GM19328 (cell line): ENCODE data around the gene C4orf50.

Source experiments
- ATAC-seq: cut with Tn5 transposase; IDR thresholded peaks from one replicate; pipeline ENCODE4 v1.9.1; 2021; ENCODE audit warnings: mild to moderate bottlenecking, moderate library complexity; ENCODE audit not compliant: unreplicated experiment

Gene C4orf50

DNA sequence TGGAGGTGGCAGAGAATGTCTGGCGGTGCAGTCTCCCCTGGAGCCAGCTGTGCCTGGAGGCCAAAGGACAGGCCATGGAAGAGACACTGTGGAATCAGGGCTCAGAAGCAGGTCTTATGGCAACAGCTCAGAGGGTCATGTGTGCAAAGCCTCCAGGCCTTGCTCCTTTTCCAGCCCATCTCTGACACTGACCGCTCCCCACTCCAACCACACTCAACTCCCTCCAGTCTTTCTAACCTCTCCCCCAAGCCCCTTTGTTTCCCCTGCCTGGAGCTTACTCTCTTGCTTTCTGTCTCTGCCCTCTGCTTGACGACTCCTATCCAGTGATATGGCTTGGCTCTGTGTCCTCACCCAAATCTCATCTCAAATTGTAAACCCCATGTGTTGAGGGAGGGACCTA is 91.1 kb downstream of the C4orf50 start:
- ATAC-seq, result no peak

DNA sequence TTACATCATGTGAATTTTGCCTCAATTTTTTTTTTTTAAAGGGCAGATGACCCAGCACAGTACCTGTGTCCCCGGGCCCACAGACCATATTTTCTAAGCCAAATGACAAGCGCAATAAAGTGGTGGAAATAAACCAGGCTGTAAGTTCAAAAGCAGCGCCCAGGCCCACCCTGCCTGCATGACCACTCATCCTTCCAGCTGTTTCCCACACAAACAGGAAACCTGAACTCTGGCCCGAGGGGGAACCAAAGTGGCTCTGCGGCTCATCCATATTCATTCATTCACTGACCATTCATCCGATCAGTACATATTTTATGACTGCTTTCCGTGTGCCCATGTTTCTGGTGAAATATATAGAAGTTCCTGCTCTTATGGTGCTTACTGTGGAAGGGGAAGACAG is 91.6 kb downstream of the C4orf50 start:
- ATAC-seq, result no peak

DNA sequence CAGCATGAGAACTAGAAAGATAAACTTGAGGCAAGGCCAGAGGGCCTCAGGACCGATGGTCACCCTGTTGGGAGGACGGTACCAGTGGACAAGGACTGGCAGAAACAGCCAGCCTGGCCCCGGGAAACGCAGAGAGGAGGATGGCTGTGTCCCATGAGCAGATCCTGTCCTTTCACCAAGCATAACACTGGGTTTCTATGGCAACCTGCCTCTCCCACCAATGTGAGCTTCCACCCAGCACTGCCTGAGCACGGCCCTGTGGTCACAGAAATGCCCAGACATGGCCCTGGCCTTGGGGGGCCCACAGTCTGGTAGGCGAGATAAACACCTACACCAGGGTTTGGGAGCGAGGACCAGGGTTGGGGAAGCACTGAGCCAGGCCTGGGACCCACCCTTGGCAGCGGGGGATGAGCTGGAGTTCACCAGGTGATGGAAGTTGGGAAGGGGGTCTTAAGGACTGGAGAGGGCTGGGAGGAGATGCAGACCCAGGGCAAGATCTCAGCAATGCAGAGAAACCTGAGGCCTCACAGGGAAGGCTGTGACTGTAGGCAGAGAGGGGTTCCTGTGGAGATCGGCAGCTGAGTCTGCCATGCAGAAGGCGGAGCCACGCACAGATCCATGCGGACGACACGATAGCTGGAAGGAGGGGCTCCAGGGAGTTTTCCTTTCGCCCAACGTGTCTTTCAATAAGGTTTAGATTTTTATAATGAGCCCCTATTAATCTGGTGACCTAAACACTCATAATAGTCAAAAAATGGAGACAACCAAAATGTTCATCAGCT is 92.6 kb downstream of the C4orf50 start:
- ATAC-seq, result no peak

DNA sequence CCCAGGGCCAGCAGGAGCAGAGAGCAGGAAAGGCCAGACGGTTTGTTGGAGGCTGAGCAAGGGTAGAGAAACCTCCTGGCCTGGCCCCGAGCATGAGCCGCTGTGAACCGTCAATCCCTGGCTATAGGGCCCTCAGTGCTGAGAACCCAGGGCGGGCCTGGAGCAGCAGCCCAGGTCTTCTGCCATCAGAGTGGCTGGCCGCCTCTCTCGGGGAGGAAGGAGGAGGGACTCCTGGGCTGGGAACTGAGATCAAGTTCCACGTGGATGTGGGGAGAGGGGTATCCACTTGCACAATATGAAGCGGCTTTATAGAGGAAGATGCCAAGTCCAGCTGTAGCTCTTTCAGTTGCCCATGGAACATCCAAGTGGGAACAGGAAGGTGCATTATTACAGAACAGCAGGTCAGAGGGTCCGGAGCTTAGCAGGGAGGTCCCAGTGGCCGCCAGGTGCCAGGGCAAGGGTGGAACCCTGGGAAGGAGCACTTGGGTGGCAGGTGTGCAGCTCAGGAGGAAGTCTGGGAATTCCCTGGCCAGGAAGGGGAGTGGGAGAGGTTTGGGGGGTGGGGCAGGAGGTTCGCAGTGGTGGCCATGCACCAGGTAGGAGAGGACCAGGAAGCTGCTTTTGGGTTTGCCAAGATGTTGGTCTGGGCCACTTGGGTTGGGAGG is 93.6 kb downstream of the C4orf50 start:
- no peak for ATAC-seq

DNA sequence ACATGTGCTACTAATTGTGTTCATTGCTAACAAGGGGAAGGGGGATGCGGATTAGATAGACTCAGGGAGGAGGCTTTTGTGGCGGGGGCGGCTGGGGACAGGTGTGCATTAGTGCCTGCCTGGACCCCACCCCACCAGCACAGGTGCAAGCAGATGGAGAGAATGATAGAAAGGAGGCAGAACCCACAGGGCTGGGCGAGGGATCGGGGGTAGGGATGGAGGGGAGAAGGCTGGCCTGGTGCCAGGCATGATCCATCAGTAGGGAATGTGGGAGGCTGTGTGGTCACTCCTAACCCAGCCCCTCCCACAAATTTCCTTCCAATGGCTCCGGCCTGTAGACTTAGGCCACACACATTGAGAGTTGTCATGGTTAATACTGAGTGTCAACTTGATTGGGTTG is 94.9 kb downstream of the C4orf50 start:
- no peak for ATAC-seq

DNA sequence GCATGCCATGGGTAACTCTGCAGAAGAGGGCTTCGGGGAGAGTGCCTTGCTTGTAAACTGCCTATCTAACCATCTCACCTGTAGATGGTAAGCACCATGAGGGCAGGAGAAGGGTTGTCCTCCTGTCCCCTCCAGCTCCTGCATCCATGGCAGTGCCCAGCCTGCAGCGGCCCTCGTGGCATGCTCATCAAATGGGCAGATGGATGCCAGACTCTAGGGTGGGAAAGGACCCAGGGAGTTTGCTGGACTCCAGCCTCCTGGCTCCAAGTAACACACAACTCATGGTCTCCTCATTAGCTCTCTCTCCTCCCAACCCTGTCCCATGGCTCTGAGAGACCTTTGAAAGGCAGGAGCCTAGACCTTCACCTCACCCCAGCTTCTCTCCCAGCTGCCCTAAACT is 95.7 kb downstream of the C4orf50 start:
- no peak for ATAC-seq

DNA sequence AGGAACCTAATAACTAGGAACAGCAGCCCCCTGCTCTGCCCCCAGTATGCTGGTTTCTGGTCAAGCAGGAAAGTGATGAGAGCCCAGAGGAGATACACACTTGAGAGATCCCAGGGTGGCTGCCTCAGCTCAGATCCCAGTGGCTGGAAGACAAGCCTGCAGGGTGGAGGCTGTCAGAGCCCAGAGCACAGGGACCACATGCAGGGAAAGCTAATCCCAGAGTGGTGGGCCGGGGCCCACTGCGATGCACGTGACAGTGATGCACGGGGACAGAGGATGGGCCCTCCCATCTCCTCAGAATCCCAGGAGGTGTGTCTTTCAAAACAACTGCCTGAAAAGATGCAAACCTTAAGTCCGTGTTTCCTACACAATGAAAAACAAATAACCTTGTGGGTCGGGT is 96.2 kb downstream of the C4orf50 start:
- ATAC-seq, result no peak

DNA sequence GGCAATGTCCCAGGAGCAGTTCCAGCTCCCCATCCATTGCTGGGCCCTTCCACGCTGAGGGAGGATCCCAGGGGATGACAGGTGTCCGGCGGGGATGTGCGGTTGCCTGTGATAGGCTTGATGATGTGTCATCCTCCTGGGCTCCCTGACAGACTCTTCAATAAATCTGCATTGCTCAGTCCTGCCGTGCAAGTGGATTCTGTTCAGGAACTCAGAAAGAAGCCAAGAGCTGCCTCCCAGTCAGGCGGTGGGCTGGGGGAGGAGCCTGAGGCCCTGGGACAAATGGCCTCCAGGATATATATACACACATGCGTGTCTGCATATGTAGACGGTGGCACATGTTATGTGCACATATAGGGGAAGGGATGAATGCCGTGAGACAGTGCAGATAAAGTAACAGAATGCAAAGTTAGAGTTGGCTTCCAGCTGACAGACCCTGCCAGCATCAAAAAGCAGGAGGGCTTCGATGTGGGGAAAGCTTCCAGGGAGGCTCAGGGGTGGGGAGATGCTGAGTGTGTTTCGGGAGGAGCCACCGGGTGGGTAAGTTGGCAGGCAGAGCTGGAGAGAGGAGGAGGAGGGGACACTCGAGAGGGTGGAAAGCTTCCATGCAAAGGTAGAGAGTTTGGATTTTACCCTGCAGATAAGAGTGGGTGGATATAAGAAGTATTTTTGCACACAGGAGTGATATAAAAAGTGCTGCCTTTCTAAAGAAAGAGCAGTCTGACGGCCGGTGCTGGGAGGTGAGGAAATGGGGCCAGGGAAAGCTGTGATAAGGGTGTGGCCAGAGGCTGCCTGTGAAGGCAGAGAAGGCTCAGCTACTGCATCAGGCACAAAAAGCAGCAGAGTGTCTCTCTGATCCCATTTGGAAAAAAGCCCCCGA is 96.9 kb downstream of the C4orf50 start:
- no peak for ATAC-seq

DNA sequence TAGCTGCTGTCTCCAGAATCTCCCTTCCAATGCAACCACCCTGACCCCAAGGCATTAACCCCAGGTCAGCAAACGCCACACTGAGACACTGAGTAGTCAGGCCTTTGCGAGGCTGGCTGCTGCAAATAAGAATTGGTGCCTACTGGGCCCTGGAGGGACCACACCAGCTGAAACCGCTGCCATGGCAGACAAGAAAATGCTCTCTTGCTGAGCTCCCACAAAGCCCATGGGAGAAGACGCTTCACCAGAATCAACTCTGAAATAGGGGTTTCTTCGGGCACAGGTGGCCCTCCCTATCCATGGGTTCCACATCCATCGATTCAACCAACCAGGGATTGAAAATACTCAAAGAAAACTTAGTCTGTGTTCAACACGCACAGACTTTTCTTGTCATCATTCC is 98.7 kb downstream of the C4orf50 start:
- no peak for ATAC-seq

DNA sequence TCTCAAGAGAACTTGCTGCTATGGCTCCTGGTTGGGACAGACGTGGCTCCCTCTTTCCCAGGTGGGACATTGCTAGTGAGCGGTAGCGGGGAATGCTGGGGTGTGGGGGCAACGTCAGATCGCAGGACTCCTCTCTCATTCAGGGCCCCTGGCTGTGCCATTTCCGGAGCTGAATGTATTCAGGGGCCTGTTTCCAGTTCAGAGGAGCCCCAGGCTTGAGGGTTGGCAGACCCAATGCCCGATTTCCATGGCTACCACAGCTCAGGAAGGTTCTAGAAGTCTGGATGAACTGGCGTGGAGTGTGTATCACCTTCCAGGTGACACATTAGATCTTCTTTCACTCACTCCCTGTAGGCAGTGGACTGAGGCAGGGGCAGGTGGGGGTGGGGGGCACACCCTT is 99.2 kb downstream of the C4orf50 start:
- no peak for ATAC-seq

DNA sequence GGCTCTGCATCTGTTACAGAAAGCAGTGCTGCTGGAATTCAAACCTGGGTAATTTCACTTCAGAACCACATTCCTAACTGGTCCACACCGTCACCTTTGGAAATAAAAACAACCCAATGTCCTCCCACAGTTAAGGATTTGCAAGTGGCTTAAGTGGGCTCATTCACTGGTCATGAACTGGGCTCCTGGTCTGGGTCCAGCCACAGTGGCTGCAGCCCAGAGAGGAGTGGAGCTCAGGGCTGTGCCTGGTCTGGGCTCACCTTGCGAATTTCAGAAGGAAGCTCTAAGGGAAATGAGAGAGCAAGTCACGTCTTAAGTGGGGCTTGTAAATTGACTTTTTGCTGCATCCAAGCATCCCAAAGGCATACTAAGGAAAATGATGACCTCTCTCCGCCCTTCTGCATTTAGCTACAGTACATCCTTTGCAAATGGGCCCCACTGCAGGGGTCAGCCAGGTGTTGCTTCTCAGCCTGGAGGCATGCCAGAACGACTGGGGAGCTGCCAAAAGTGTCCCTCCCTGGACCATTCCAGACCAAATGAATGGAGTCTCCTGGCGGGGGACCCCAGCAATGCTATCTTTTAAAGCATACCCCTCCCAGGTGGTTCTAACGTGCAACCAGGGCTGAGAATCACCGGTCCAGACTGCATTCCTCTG is 99.8 kb downstream of the C4orf50 start:
- no peak for ATAC-seq

DNA sequence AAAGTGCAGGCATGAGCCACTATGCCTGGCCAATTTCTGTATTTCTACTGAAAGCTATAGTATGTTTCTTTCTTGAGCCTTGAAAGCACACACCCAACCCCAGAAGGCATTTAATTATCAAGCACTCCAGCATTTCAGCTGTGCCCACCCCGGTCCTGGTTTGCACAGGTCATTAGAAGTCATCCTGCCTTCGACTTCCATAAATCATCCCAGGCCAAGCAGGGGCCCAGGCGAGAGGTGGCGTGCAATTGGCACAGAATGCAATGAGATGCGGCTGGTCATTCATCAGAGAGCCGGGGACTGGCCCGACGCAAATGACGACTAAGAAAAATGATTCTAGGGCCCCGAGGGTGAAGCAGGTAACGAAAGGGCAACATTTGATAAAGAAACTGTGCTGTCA is 100.6 kb downstream of the C4orf50 start:
- no peak for ATAC-seq

DNA sequence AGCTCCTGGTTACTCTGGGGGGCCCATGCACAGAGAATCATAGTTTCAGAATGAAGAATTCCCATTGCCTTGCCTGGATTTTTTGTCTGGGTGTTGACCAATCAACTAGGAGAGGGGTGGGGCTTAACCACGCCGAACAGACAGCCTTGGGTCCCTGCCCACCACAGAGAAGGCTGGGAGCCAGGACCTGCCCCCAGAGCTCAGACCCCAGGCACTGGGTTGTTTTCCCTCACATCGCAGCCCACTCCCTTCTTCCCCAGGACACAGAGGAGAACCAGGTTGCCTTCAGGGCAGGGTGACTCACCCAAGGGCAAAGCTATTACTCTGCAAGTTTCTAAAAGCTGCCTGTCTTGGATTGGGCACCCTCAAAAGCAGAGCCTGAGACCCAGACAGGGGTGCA is 102.0 kb downstream of the C4orf50 start:
- ATAC-seq, result no peak

DNA sequence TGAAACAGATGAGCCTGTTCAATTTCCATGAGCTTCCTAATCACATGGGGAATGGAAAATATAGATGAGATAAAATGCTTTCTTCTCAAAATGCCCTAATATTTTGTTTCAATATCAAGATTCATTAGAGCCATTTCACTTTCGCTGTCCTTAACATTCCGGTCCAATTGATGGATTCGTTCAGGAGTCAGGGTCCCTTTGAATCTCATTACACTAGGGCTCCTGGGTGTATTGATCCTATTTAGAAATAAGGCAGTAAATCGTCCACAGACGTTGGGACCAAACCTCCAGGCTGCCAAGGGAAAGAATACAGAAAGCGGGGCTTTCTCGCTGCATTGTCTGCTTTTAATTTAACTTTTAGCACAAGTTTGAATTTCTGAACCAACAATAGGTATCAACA is 104.8 kb downstream of the C4orf50 start:
- ATAC-seq, result no peak

DNA sequence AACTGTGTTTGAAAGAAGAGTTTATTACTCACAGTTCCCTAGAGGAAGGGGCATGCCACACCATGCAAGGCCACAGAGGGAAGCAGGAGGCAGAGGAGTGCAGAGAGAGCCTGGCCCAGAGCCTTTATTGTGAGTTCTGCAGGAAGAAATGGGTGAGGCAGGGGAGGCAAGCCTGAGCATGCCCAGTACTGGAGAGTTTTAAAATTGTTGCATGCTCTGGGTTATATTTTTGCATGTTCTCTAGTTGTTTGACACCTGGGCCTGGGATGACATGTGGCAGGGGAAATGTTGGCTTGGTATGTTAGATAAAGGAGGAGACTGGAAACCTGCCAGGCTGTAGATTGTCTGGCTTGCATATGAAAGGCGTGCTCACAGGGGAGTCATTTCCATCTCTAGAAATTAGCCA is 105.6 kb downstream of the C4orf50 start:
- no peak for ATAC-seq

DNA sequence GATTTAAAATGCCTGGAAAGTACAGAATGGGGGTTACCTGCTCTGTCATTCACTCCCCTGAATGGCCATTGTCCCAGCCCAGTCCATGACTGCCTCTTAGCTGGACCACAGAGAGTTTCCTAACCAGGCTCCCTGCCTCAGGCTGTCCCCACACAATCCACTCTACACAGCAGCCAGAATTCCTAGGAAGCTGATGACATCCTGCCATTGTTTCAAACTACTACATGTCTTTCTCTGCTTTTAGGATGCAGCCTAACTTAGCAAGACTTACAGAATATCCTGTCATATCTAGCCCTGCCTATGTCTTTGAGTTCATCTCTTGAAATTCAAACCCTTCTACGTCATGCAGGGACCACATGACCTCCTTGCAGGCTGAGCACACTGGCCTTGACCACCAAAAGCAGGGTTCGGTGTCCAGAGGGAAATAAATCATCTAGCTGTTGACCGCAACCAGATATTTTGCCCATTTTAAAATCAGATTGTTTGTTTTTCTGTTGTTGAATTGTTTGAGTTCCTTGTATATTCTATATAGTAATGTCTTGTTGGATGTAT is 109.3 kb downstream of the C4orf50 start:
- no peak for ATAC-seq

DNA sequence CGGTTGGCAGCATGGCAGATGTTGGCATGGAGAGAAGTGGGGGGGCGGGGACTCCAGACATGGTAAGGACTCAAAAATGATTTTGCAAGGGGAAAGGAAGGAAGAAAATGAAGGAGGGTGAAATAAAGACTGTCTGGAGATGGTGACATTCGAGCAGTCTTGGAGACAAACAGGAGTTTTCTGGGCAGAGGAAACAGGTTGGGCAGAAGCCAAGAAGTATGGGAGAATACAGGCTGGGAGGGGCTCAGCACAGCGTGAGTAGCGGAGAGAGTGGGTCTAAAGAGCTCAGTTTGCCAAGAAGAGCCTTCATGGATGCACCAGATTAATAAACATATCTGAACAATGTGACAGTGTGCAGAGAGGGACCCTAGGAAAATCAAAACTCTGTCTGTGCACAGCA is 112.0 kb downstream of the C4orf50 start:
- no peak for ATAC-seq

DNA sequence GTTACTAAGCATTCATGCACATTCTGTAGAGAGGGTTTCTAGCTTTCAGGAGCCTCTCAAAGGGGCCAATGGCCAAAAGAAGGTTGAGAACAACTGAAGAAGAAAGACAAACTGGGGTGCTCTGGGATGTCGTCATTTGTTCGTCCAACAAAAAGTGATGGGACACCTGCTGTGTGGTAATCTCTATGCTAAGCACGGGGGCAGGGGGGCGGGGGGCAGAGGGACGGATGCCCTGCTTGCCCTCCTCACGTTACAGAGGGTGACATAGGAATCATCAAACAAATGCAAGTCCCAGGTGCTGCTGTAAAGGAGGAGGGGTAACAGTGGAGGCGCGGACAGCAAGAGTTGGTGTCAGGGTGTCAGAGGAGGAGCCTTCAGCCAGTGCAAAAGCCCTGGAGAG is 112.5 kb downstream of the C4orf50 start:
- ATAC-seq, result no peak

DNA sequence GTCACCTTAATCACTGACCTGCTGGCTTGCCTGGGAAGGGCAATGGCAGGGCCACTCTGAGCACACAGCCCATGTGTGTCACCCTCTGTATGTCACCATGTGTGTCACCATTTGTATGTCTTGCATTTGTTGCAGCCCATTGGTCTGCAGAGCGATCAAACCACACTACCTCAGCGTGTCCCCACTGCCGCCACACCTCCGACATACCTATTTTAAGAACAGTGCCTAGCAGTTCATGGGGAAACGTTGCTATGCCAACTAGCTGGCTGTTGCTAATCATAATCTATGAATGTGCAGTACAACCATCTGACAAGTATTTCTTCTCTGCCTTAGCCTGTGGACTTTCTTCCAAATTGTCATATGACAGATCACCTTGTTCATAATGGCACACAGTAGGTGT is 117.4 kb downstream of the C4orf50 start:
- ATAC-seq, result no peak

DNA sequence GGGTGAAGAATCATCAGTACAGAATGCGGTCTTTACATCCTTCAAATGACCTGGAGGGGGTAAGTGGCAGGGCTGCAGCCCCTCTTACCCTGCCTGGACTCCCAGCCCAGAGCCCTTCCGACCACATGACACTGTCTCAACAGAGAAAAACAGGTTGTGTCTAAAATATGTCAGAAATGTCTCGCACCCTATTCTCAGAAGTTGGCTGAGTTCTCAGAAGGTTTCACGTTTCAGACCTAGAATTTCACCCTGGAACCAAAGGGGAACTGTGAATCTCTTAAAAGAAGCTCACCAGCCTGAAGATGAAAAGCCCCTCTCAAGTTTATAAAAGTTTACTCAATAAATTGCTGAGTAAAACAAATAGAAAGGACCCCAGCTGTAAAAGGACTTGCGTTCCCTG is 118.3 kb downstream of the C4orf50 start:
- ATAC-seq, result no peak

DNA sequence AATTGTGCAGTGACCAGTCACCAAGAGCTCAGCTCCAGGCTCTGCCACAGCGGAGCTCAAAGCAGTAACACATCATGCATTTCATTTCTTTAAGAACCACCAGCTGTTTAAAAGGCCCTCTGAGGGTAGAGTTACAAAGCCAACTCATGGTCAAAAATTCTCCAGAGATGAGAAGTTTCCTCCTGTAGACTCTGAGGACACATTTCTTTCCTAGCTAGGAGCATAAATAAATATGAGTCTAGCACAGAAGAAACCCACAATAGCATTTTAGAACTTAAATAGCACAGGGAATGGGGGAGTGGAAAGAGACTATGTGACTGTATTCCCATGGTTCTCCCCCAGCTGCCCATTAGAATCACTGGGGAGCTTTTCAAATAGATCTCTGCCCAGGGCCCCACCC is 118.8 kb downstream of the C4orf50 start:
- no peak for ATAC-seq
